IMR-90 (cell line): Measurements from ENCODE around the gene TBC1D22A. TPM values are rescaled to one million over a fixed set of nuclear protein-coding genes. Genes with fewer than 3 reads are reported as not detected.
A peak's percentile ranks its signal among the peaks of the same experiment; 100 is the strongest.

Source experiments
- ATAC-seq: fragments of 200-7000 bp; cut with Tn5 transposase; 2 replicates; pipeline ENCODE4 v1.9.1; 2020; ENCODE audit warnings: low read depth, mild to moderate bottlenecking, moderate library complexity
- BruUV-seq: library from RNA; stranded (reverse); fragments of 400-500 nt; replicated peaks from 2 replicates; lab custom pipeline; 2021; lab: Mats Ljungman, UMichigan
- CTCF ChIA-PET: fragments of 300-600 bp; formaldehyde crosslinking; extraction: SDS; loops from one replicate; lab custom pipeline; 2021; ENCODE audit warnings: antibody characterized with exemption; lab: Yijun Ruan, JAX
- POLR2A ChIA-PET: fragments of 300-600 bp; sonication (Branson Sonifier 250); formaldehyde crosslinking; loops from one replicate; lab custom pipeline; 2022; ENCODE audit warnings: antibody characterized with exemption; ENCODE audit not compliant: unreplicated experiment; lab: Charles Lee
- DNase-seq: peaks from one replicate; pipeline ENCODE4 v3.0.0; 2013
- H2AFZ ChIP-seq: replicated peaks from 2 replicates; pipeline ENCODE3; 2013; ENCODE audit warnings: low read length, mild to moderate bottlenecking; ENCODE audit not compliant: poor library complexity
- H2AK5ac ChIP-seq: 2 replicates; pipeline ENCODE4 v1.6.1; 2013; ENCODE audit warnings: low read depth, low read length, inconsistent platforms
- H2AK9ac ChIP-seq: replicated peaks from 2 replicates; pipeline ENCODE3; 2013; ENCODE audit warnings: mild to moderate bottlenecking, low read depth, low read length, moderate library complexity; ENCODE audit not compliant: poor library complexity
- H2BK120ac ChIP-seq: 2 replicates; pipeline ENCODE4 v1.6.1; 2013; ENCODE audit warnings: low read depth, low read length, inconsistent platforms
- H2BK15ac ChIP-seq: 3 replicates; pipeline ENCODE4 v1.6.1; 2013; ENCODE audit warnings: low read depth, low read length, inconsistent platforms
- H2BK20ac ChIP-seq: 2 replicates; pipeline ENCODE4 v1.6.1; 2013; ENCODE audit warnings: low read depth, mild to moderate bottlenecking, inconsistent platforms, low read length, moderate library complexity
- H2BK5ac ChIP-seq: 2 replicates; pipeline ENCODE4 v1.6.1; 2013; ENCODE audit warnings: mild to moderate bottlenecking, low read depth, low read length, inconsistent platforms; ENCODE audit not compliant: poor library complexity, severe bottlenecking
- H3K14ac ChIP-seq: replicated peaks from 2 replicates; pipeline ENCODE4 v1.6.1; 2013; ENCODE audit warnings: low read depth, low read length, inconsistent platforms
- H3K18ac ChIP-seq: 2 replicates; pipeline ENCODE4 v1.6.1; 2013; ENCODE audit warnings: low read depth, low read length, control low read depth
- H3K23ac ChIP-seq: 2 replicates; pipeline ENCODE4 v1.6.1; 2013; ENCODE audit warnings: low read depth, low read length, inconsistent platforms
- H3K27ac ChIP-seq: 2 replicates; pipeline ENCODE4 v1.5.1; 2013; ENCODE audit warnings: mild to moderate bottlenecking, control low read depth, low read length; ENCODE audit not compliant: insufficient read depth
- H3K27me3 ChIP-seq: 2 replicates; pipeline ENCODE4 v1.6.1; 2013; ENCODE audit warnings: low read length; ENCODE audit not compliant: control insufficient read depth, insufficient read depth
- H3K36me3 ChIP-seq: 2 replicates; pipeline ENCODE4 v1.6.1; 2013; ENCODE audit warnings: low read length, mixed read lengths; ENCODE audit not compliant: control insufficient read depth, insufficient read depth
- H3K4ac ChIP-seq: 2 replicates; pipeline ENCODE4 v1.6.1; 2013; ENCODE audit warnings: low read depth, low read length, inconsistent platforms
- H3K4me1 ChIP-seq: 2 replicates; pipeline ENCODE4 v1.6.1; 2013; ENCODE audit warnings: low read length, mixed read lengths; ENCODE audit not compliant: control insufficient read depth, insufficient read depth
- H3K4me2 ChIP-seq: 2 replicates; pipeline ENCODE4 v1.6.1; 2013; ENCODE audit warnings: low read depth, mild to moderate bottlenecking, control low read depth, low read length, moderate library complexity
- H3K4me3 ChIP-seq: 2 replicates; pipeline ENCODE4 v1.5.1; 2013; ENCODE audit warnings: low read depth, mild to moderate bottlenecking, control low read depth, low read length, moderate library complexity; ENCODE audit not compliant: insufficient read depth
- H3K56ac ChIP-seq: 2 replicates; pipeline ENCODE4 v1.6.1; 2013; ENCODE audit warnings: low read length, inconsistent platforms; ENCODE audit not compliant: insufficient read depth; ENCODE audit errors: extremely low read depth
- H3K79me1 ChIP-seq, 2 experiments: 2 replicates each; pipeline ENCODE4 v1.6.1; 2013; ENCODE audit warnings: low read length in 2 of 2, inconsistent platforms in 1 of 2, low read depth in 1 of 2
- H3K9ac ChIP-seq: 2 replicates; pipeline ENCODE4 v1.6.1; 2013; ENCODE audit warnings: low read depth, low read length, control low read depth
- H3K9me1 ChIP-seq: 2 replicates; pipeline ENCODE4 v1.6.1; 2013; ENCODE audit warnings: low read length, inconsistent platforms; ENCODE audit not compliant: insufficient read depth
- H3K9me3 ChIP-seq: 2 replicates; pipeline ENCODE4 v1.6.1; 2013; ENCODE audit warnings: low read length; ENCODE audit not compliant: control insufficient read depth, insufficient read depth
- H4K20me1 ChIP-seq: 2 replicates; pipeline ENCODE4 v1.6.1; 2013; ENCODE audit warnings: low read length, inconsistent platforms; ENCODE audit not compliant: insufficient read depth
- H4K5ac ChIP-seq: 2 replicates; pipeline ENCODE4 v1.6.1; 2013; ENCODE audit warnings: mild to moderate bottlenecking, low read depth, low read length, control low read depth
- H4K8ac ChIP-seq, 2 experiments: 2 replicates each; pipeline ENCODE4 v1.6.1; 2013; ENCODE audit warnings: low read depth in 2 of 2, low read length in 2 of 2, control low read depth in 1 of 2, inconsistent platforms in 1 of 2
- H4K91ac ChIP-seq: 2 replicates; pipeline ENCODE4 v1.6.1; 2013; ENCODE audit warnings: low read depth, low read length, inconsistent platforms; ENCODE audit not compliant: insufficient read depth
- MAFK ChIP-seq: IDR thresholded peaks from 2 replicates; pipeline ENCODE4 v1.6.1; 2012; ENCODE audit warnings: low read depth, low read length, improper control_type of control experiment
- WGBS, 2 experiments: methylation state at CpG; one replicate each; pipeline versions ENCODE4 v1.1.5 to v1.1.7; 2013; ENCODE audit warnings: missing lambda C conversion rate in 2 of 2; ENCODE audit not compliant: insufficient read length in 1 of 2; ENCODE audit errors: extremely low coverage in 2 of 2; 5-methylcytosine and 5-hydroxymethylcytosine counted together
- dilution Hi-C: fragments of 300-500 bp; cut with HindIII; formaldehyde crosslinking; loops from one replicate; pipeline ENCODE4 v1.14.3; 2018; ENCODE audit warnings: low sequenced_read_pairs; ENCODE audit not compliant: unreplicated experiment
- in situ Hi-C: fragments of 300-500 bp; cut with MboI; formaldehyde crosslinking; loops from 3 replicates; pipeline ENCODE4 v1.14.3; 2019; ENCODE audit warnings: low sequenced_read_pairs, inconsistent platforms, mixed read lengths
- intact Hi-C: fragments of 100-400 bp; cut with micrococcal nuclease; formaldehyde crosslinking; loops from 2 replicates; pipeline ENCODE4 v1.10.0; 2022
- polyA plus RNA-seq, 3 experiments: library from polyadenylated mRNA; depleted of rRNA; stranded (reverse); fragments of >200 nt; gene quantifications; 2 replicates each; pipeline ENCODE4 v1.2.3, GENCODE V29; 2012; ENCODE audit warnings: low replicate concordance in 1 of 3
- total RNA-seq: library from RNA; depleted of rRNA; stranded (reverse); fragments of >200 nt; gene quantifications from 2 replicates; pipeline ENCODE4 v1.2.3, GENCODE V29; 2012
- TF ChIP-seq, protein P1 (sequence below): conservative IDR thresholded peaks from 2 replicates; pipeline ENCODE4 v1.5.1; 2012; ENCODE audit warnings: mild to moderate bottlenecking, low read depth, low read length, improper control_type of control experiment

Gene TBC1D22A
- total and polyA plus RNA-seq, 2 of the 4 experiments (the other 2 are of a cell fraction): 9.0 to 16.7 TPM

DNA sequence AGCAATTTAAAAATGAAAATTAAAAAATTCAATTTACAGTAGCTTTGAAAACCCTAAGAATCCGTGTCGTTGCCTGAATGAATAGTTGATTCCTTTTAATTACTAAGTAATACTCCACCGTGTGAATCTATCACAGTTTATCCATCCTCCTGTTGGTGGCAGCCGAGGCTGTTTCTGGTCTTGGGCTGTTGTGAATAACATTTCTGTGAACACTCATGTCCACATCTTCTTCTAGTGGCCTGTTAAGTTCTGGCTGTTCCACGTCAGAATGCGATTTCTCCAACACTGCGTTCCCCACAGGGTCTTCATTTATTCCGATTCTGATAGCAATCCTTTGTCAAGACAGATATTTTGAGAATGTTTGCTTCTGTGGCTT is 223.0 kb downstream of the TBC1D22A start:
- Histone ChIP-seq H3K56ac (no peak overlapping the region), H4K20me1 (peaks cover 12% of the 10 kb centered on the region; the same call in 1 of the 2 replicates), H3K9me3 (no peaks in the 10 kb centered on the region), H2AK9ac (no peak overlapping the region), H3K79me1 (peaks cover 9 to 23% of the 10 kb centered on the region in 2 experiments), H2BK120ac (peak overlapping the region; percentile 72), H3K14ac (no peak overlapping the region), H3K27ac (no peak overlapping the region), H3K4ac (peak overlapping the region; percentile 72), H2BK20ac (peak overlapping the region; percentile 70), H3K18ac (peak overlapping the region; percentile 46; the same call in 1 of the 2 replicates), H3K4me3 (no peak overlapping the region), H3K9ac (no peak overlapping the region), H4K91ac (peak overlapping the region; percentile 9; the same call in 1 of the 2 replicates), H4K5ac (no peak overlapping the region; the same call in 1 of the 2 replicates), H2BK5ac (no peak overlapping the region), H4K8ac (peak overlapping the region in 1 of 2 experiments; percentile 3; a peak in 1 of 4 replicates), H3K23ac (0 out of 2 replicates have a peak overlapping the region, but pooled peaks have one; percentile 51), H3K4me1 (peaks cover 11% of the 10 kb centered on the region), H2AFZ (no peak overlapping the region), H3K4me2 (peak overlapping the region; percentile 36; the same call in 1 of the 2 replicates), H3K36me3 (no peaks in the 10 kb centered on the region), H3K27me3 (no peaks in the 10 kb centered on the region), H3K9me1 (peaks cover 13% of the 10 kb centered on the region; the same call in 1 of the 2 replicates), H2AK5ac (peak overlapping the region; percentile 63; the same call in 1 of the 2 replicates), H2BK15ac (no peak overlapping the region; the same call in 2 of the 3 replicates)
- TF ChIP-seq, protein P1, sequence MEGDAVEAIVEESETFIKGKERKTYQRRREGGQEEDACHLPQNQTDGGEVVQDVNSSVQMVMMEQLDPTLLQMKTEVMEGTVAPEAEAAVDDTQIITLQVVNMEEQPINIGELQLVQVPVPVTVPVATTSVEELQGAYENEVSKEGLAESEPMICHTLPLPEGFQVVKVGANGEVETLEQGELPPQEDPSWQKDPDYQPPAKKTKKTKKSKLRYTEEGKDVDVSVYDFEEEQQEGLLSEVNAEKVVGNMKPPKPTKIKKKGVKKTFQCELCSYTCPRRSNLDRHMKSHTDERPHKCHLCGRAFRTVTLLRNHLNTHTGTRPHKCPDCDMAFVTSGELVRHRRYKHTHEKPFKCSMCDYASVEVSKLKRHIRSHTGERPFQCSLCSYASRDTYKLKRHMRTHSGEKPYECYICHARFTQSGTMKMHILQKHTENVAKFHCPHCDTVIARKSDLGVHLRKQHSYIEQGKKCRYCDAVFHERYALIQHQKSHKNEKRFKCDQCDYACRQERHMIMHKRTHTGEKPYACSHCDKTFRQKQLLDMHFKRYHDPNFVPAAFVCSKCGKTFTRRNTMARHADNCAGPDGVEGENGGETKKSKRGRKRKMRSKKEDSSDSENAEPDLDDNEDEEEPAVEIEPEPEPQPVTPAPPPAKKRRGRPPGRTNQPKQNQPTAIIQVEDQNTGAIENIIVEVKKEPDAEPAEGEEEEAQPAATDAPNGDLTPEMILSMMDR: 0 out of 2 replicates have a peak, but pooled peaks have one; percentile 11
- TF ChIP-seq MAFK: no peak
- BruUV-seq: no TSS peak
- ATAC-seq (peak; percentile 41), DNase-seq (no peak)
- dilution Hi-C loops: no loop called here
- CTCF ChIA-PET: interaction anchor here (1.0 to 1.1 kb wide), 2 partner anchors 12 to 42 kb away, joined by 3 to 5 read pairs; no protein-coding TSS in a partner anchor
- intact Hi-C loops: no loop called here
- in situ Hi-C loops: no loop called here
- no CpG with 5 or more reads among the region's 8 CpGs for WGBS, 2 experiments
- POLR2A ChIA-PET: no interaction called here
